ENCODE results near the gene OOEP.

- TF ChIP-seq POLR2AphosphoS5 (IDR thresholded peaks at IDR 0.05; ENCODE audit: low read depth, low read length): no peak
- no peak for TF ChIP-seq SIN3A (IDR thresholded peaks at IDR 0.05; ENCODE audit: borderline replicate concordance, insufficient read depth, low read length)
Observed at GRCh38 chr6:73389854-73390253, 20.2 kb upstream of the OOEP start.

Measured in PFSK-1 (cell line).